GM19468 (cell line): ENCODE data around the gene ACTL10.

Experiments used
- ATAC-seq: cut with Tn5 transposase; IDR thresholded peaks from one replicate; pipeline ENCODE4 v1.9.1; 2021; ENCODE audit warnings: mild to moderate bottlenecking, moderate library complexity, moderate number of reproducible peaks; ENCODE audit not compliant: unreplicated experiment; ENCODE audit errors: extremely low read depth

Gene ACTL10

DNA sequence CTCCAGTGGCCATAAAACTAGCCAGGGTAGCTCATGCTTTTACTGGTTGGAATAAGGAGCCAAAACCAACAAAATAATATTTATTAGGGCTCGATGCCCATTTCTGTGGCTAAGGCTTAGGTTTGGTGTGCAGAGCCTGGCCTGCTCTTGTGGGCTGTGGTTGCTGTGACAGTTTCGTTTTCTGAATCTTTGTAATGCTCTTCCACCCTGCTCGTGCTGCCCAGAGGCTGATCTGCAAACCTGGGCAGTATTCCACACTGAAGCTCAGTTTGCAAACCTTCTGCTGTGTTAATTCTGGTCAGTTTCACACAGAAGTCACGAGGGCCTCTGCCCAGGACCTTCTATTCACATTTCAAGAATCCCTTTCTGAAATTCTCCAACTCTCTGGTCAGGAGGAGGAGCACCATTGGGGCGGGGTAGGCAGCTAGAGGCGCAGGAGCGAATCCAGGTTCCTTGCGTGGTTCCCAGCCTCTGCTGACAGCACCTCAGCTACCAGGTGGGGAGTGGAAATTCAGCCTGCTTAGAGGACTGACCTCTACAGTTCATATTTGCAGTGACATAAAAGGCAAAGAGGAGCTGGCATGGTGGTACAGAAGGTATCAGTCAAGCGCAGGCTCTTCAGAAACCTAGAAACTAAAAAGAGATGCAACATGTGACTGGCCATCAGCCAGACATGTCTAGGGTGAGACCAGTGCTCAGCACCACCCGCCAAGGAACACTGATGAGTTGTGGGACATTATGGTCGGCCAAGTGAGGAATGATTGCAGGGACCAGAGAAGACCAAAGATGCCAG, 18.9 kb upstream of the ACTL10 start:
- ATAC-seq: peak; percentile 44

DNA sequence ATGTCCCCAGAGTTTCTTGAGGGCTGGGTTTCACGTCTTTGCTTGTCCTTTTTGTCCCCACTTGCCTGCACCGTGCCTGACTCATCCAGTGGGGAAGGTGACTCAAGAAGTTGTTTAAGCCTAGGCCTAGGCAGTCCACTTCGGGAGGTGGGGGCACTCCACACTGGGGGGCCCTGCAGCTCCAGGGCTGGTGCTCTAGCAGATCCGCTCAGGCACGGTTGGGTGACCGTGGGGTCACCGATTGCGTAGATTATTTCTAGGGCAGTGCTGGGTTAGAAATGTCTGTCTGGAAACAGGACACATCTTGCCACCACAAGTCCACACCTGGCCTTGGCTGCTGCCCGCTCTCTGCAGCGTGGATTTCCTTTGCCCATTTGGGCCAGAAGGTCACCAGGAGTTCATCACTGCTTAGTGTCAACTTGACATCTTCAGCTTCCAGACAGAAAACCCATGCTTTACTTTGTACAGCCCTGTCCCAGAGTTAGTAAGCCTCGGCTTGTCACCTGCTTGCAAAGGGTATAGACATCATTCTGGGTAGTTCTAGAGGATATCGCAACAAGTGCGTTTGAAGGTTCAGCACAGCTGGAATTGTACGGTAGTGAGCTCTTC, 18.2 kb upstream of the ACTL10 start:
- ATAC-seq: no peak

DNA sequence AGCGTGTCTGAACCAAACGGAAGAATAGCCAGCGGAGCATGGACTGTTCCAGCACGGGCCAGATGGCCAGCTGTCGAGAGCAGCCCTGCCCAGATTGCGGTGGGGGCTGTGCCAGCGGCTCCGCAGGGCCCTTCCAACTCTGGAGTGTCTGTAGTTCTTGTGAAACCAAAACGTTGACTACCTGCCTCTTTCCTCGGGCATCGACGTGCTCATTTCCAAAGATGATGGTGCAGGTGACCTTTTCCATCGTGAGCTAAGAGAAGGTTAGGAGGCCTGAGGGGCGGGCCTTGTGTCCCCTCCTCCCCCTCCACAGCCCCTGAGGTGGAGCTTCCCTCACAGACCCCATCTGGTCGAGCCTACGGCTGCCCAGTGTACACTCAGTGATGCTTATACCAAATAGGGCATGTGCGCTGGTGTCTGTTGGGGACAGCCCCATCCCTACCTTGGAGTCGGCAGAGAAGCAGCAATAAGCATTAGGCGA, 17.5 kb upstream of the ACTL10 start:
- no peak for ATAC-seq

DNA sequence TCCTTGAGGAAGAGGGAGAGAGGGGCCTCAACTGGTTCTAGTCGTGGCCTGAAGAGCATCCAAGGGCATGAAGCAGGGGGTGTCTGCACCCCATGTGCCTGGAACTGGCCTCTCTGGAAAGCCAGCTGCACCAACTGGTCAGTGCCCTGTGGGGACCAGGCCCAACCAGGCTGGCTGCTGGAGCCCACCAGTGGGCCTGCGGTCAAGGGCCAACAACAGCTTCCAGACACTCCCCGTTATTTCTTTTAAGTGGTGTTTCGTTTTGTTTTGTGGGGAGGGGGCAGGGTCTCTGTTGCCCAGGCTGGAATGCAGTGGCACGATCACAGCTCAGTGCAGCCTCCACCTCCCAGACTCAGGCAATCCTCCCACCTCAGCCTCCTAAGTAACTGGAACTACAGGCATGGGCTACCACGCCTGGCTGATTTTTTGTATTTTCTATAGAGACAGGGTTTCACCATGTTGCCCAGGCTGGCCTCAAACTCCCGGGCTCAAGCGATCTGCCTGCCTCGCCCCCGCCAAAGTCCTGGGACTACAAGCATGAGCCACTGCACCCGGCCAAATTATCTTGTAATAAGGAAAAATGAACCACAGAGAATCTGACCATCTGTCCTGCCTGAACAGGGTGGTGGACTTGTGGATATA, 16.5 kb upstream of the ACTL10 start:
- ATAC-seq: no peak

DNA sequence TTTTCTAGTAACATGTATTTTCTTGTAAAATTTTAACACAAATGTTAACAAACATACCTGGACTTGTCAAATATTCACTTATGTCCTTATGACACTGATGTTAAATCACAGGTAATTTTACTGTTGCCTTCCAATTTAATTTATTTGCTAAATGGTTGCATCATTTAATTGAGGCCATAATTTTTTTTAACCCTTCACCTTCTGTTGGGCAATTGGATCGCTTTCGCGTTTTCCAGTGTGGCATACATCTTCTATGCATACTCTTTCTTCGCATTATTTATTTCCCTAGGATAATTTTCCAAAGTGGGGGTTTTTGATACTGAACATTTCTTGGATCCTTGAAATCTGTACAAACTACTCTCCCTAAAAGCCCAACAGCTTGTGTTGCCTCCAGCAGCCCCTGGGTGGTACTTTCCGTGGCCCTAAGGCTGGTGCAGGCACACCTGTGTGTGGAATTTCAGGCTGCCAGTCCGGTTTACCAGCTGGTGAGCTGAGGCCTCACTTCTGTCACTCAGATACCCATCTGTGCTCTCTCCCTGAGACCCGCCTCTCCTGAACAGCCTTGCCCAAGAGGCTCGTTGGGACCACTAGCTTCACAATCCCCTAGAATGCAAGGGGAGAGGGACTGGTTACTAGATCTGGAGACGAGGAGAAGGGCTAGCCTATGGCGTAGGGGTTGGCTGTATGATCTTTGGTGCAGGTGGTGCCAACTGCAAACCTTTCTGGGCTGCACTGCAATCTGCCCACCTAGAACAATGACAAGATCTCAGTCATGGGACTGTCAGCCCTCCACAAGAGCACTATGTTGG, 15.8 kb upstream of the ACTL10 start:
- ATAC-seq: no peak

DNA sequence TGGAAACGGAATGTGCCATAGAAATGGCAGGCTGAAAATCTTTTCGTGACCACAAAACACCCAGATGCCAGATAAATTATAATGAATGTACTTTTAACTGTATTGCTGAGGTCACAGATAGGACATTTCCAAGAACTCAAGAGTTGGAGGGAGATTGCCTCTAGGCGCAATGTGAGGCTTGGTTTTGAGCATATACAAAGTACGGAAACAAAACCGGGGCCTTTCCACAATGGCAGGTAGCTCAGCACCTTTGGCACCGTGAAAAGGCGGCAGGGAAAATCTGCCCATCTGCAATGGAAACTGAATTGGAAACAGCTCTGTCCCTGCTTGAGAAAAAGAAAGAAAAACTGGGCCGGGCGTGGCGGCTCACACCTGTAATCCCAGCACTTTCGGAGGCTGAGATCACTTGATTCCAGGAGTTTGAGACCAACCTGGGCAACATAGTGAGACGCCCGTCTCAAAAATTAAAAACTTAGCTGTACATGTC, 15.1 kb upstream of the ACTL10 start:
- ATAC-seq: no peak

DNA sequence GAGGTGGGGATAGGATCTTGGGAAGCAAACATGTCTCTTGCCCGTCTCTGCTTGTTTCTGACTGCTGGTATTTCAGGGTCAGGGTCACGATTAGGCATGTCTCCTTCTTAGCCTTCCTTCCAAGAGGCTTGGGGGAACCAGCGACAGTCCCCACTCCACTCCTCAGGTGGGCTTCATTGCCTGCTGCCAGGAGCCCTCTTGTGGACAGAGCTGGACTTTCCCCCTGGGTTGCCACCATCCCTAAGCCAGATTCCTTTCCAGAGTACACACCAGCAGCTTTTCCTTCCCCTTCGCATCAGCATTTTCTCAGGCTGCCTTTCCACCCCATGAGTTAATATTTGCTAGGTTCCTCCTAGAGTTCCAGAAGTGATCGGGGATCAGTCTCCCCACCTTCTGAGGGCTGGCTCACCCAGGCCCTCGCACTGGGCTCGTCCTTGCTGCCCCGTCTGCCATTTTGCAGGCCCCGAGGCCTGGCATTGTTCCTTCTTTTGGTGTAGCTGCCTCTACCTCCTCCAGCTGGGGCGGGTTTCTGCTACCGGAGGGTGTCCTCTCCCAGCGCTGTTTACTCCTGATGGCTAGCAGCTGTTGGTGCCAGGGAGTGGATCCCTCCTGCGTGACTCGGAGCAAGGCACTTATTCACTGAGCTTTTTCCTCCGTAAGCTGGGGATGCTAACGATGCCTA, 13.4 kb upstream of the ACTL10 start:
- no peak for ATAC-seq

DNA sequence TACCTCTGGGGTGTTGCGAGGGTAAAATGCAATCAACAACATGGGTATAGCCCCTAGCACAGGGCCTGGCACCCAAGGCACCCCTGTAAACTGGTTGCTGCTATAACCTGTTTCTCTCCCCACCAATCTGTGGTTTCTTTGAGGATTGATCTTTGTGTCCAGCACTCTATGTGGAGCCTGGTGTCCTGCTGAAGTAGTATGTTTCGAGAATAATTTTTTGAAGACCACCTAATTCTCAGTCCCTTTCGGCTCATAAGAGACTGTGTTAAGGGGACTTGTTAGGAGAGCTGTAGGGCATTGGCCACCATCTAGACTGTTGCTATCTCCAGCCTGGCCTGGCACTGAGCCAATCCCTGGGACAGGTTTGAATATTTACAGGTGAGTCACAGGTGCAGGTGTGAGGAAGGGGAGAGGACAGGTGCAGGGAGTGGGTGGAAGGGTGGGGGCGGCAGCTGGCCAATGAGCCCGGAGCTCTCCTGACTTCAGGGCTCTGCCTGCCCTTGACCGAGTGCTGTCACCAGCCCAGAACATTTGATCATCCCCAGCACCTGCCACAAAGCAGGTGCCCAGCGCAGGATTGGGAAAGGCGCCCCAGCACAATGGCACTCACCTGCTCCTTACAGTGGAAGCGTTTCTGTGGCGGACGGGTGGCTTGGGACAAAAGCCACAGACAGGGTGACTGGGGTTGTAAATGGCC, 12.7 kb upstream of the ACTL10 start:
- no peak for ATAC-seq

DNA sequence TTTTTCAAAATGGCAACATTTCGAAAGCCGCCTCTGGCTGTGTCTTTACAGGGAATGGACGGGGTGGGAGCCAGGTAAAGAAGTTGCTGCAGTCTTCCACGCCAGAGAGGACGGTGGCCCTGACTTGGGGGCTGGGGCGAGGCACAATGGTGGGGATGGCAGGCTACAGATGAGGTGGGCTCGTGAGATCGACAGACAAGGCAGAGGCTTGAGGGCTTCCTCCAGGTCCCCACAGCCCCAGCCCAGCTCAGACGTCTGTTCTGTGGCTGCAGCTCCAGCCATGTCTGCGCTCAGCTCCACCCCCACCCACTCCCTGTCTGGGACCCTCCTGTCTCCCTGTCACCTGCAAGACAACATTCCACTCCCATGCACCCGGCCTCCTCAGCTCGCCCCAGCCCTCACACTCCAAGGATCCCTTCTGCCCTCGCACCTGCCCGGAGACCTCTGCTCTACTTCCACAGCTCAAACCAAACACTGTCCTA, 12.0 kb upstream of the ACTL10 start:
- no peak for ATAC-seq

DNA sequence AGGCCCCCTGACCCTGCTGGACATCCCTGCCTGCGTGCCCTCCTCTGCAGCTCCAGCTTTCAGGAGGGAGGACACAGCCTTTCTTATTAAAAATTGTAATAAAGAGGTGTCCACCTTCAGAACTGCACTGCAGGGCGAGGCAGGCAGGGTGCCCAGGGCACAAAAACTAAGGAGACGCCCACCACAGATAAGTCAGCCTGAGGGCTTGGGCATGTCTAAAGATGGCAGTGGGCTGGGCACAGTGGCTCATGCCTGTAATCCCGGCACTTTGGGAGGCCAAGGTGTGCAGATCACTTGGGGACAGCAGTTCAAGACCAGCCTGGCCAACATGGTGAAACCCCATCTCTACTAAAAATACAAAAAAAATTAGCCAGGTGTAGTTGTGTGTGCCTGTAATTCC, 11.6 kb upstream of the ACTL10 start:
- ATAC-seq: no peak

DNA sequence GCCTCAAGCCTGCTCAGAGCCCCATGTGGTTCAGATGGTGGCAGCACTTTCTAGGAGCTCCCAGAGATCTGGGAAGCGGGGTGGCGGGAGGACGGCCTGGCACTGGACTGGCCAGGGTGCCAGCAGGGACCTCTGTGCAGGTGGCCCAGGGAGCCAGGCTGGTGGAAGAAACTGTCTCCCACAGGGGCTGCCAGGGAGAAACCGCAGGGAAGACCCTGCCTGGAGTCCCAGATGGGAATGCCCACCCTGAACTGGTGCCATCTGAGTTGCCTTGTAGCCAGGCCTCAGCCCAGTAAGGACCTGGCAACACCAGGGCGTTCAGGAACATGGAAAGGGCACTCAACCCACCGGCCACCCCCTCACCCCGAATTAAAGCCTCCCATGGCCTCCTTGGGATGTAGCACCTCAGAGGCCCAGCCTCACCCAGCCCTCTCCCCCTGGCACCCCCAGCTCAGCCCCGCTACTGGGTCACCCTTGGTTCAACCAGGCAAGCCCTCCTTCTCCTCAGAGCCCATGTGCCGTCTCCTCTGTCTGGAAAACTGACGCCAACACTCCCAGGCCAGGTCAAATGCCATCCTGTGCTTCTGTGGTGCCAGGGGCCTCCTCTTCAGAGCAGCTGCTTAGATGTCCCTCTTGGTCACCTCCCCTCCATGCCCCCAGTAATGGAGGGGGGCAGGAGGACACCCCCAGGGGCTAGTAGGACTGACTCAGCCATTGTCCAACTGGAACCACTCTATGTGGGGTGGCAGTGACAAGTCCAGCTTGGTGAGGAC, 10.5 kb upstream of the ACTL10 start:
- no peak for ATAC-seq

DNA sequence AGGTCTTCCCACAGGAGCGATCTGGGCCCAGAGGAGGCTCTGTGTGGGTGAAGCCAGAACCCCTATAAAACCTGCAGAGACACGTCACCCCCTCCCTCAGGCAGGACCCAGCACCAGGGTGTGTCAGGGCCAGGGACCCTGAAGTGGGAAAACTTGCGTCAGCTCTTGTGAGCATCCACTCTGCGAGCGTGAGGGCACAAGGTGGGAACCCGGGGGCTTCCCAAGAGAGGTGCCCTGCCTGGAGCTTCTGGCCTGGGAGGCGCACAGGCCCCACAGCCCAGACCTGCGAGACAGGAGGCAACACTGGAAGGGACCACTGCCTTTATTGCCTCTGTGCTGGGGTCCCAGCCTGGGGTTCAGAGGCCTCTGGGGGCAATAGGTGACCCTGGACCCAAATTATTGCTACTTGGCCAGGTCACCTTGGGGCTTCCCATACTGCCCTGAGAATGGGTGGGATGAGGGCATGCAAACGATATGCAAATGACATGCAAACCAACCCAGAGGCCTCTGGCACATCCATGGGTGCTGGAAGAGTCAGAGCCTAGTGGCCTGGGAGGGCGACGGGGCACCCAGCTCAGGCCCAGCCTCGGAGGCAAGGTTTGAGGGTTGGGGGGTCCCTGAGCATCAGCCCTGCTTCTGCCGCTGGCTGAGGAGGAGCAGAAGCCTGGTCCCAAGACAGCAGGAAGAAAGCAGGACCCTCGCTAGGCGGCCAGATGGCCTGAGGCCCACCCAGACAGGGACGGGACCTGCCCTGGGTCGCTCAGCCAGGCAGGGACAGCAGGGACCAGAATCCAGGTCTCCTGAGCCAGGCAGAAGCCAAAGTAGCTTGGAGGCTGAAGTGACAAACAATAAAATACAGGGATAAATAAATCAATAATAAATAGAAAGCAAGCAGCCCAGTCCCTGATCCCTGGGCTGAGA, 9.7 kb upstream of the ACTL10 start:
- ATAC-seq: no peak

DNA sequence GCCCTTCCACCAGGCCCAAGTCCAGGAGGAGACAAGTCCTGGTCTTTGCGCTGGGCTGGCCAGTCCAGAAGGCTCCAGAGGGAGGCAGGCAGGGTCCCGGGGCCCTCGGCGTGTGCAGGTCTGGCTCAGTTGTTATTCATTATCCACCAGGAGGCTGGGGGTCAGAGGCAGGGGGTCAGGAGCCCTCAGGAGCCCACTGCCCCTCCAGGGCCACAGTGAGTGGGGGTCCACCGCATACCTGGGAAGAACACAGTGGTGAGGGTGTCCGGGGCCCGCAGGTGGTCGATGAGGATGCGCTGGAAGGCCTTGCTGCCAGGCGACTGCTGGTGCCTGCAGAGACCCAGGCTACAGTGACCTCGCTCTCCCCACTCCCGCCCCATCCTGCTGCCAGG, 9.0 kb upstream of the ACTL10 start:
- ATAC-seq: no peak

DNA sequence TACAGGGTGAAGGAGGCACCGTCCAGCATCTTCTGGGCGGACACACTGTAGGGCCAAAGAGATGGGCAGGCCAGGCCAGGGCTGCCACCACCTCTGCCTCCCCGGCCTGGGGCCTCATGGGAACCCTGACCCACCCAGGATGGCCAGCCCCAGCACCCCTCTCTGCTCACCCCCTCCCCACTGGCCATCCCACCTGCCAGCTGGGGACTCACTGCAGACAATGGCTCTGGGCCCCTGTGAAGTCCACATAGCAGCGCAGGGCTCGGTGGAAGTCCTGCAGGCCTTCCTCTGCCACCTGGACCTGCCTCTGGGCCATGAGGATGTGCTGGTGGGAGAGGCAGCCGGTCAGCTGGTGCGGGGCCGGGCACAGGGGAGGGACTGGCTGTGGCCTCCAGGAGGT, 8.2 kb upstream of the ACTL10 start:
- ATAC-seq: no peak

DNA sequence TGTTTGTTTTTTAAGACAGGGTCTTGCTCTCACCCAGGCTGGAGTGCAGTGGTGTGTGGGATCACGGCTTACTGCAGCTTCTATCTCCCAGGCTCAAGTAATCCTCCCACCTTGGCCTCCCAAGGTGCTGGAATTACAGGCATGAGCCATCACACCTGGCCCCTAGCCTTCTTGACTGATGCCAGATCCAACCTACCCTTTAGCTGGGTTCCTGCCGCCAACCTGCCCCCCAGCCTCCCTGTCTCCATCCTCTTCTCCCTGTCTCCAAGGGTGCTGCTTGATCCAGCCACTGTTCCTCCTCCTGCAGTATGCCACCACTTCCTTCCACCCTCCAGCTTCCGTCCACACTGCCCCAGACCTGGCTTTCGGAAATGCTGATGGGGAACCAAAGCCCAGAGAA, 7.8 kb upstream of the ACTL10 start:
- ATAC-seq: no peak

DNA sequence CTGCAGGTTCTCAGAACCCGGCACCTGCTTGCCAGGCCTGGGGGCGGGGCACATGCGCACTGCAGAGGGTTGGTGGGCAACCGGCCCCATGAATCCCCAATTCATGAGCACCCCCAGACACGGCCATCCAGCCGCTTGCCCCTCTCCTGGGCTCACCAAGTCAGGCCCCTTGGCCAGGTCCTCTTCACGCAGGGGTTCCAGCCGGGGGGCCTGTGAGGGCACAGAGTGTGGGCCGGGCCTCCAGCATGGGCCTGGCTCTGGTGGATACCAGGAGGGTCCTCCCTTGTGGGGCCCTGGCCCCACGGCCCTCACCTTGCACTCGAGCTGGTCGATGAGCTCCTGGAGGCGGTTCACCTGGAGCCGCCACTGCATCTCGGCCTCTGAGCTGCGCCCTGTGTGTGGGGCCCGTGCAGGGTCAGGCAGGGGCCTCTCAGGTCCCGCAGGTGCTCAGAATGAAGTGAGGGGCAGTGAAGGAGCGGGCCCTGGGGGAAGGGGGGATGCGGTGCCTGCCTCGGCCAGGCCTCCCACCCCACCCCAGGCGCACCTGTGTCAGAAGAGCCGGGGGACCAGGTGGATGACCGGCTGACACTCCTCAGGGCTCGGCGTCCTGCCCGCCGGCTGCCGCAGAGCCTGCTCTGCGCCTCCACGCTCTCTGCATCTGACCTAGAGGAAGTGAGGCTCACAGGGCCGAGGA, 7.3 kb upstream of the ACTL10 start:
- ATAC-seq: no peak
